Measurements from ENCODE around the gene HGF.

DNA sequence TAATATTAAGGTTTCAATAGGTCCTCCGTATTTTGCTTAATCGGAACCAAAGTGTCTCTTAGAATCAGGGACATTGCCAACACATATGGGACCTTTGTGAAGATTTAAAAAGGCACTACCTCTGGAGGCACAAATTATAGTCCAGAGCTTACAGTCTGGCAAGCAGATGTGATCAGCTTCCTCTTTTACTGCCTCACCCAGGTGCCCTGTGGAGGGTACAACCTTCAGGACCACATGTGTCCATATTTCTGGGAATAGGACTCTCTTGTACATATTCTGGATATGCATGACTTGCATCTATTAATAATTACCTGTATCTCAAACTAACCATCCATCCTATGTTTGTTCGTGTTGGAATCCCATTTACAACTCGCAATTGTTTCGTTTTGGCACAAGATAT lies 60.0 kb downstream of the HGF start:
- TF ChIP-seq, protein P1, sequence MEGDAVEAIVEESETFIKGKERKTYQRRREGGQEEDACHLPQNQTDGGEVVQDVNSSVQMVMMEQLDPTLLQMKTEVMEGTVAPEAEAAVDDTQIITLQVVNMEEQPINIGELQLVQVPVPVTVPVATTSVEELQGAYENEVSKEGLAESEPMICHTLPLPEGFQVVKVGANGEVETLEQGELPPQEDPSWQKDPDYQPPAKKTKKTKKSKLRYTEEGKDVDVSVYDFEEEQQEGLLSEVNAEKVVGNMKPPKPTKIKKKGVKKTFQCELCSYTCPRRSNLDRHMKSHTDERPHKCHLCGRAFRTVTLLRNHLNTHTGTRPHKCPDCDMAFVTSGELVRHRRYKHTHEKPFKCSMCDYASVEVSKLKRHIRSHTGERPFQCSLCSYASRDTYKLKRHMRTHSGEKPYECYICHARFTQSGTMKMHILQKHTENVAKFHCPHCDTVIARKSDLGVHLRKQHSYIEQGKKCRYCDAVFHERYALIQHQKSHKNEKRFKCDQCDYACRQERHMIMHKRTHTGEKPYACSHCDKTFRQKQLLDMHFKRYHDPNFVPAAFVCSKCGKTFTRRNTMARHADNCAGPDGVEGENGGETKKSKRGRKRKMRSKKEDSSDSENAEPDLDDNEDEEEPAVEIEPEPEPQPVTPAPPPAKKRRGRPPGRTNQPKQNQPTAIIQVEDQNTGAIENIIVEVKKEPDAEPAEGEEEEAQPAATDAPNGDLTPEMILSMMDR (IDR thresholded peaks at IDR 0.05): no peak
- TF ChIP-seq EZH2 (IDR thresholded peaks at IDR 0.05): no peak
- TF ChIP-seq EZH2phosphoT487 (IDR thresholded peaks at IDR 0.05): no peak

All from neural progenitor cell (in vitro differentiated cells).